ENCODE measurements around the gene FBXW7.

The FBXW7 gene

GRCh38 chr4:152278172-152278504, 257.8 kb downstream of the FBXW7 start:
- no peak for DNase-seq

- DNase-seq = no peak
These were observed 258.6 kb downstream of the FBXW7 start for GRCh38 chr4:152277333-152277732.

- DNase-seq = no peak
These were observed 262.5 kb downstream of the FBXW7 start for GRCh38 chr4:152273343-152273742.

All from NCI-H526 (cell line).